Measurements from ENCODE around the gene NDUFS4.

GRCh38 chr5:53560506-53561191, at the start of gene NDUFS4:
- TF ChIP-seq, protein P1, sequence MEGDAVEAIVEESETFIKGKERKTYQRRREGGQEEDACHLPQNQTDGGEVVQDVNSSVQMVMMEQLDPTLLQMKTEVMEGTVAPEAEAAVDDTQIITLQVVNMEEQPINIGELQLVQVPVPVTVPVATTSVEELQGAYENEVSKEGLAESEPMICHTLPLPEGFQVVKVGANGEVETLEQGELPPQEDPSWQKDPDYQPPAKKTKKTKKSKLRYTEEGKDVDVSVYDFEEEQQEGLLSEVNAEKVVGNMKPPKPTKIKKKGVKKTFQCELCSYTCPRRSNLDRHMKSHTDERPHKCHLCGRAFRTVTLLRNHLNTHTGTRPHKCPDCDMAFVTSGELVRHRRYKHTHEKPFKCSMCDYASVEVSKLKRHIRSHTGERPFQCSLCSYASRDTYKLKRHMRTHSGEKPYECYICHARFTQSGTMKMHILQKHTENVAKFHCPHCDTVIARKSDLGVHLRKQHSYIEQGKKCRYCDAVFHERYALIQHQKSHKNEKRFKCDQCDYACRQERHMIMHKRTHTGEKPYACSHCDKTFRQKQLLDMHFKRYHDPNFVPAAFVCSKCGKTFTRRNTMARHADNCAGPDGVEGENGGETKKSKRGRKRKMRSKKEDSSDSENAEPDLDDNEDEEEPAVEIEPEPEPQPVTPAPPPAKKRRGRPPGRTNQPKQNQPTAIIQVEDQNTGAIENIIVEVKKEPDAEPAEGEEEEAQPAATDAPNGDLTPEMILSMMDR (IDR thresholded peaks at IDR 0.05), result no peak
- TF ChIP-seq, protein P2, sequence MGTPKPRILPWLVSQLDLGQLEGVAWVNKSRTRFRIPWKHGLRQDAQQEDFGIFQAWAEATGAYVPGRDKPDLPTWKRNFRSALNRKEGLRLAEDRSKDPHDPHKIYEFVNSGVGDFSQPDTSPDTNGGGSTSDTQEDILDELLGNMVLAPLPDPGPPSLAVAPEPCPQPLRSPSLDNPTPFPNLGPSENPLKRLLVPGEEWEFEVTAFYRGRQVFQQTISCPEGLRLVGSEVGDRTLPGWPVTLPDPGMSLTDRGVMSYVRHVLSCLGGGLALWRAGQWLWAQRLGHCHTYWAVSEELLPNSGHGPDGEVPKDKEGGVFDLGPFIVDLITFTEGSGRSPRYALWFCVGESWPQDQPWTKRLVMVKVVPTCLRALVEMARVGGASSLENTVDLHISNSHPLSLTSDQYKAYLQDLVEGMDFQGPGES (IDR thresholded peaks at IDR 0.05; ENCODE audit: low read depth, low read length), result no peak
- TF ChIP-seq GATA2 (CRISPR knock-in tag; IDR thresholded peaks at IDR 0.05) (no peak), RAD21 (IDR thresholded peaks at IDR 0.05; ENCODE audit: low read length) (no peak), YY1 (IDR thresholded peaks at IDR 0.05; ENCODE audit: low read depth) (peak; percentile 97), RFX5 (IDR thresholded peaks at IDR 0.05; ENCODE audit: low read length) (0 out of 2 replicates have a peak, but pooled peaks have one; percentile 33), GABPA (IDR thresholded peaks at IDR 0.05; ENCODE audit: low read depth) (no peak), PBX3 (IDR thresholded peaks at IDR 0.05) (no peak), JUND (IDR thresholded peaks at IDR 0.05) (no peak), POLR2AphosphoS5 (IDR thresholded peaks at IDR 0.05; ENCODE audit: low read depth, low read length) (peak; percentile 94), TEAD4 (IDR thresholded peaks at IDR 0.05; ENCODE audit: borderline replicate concordance, insufficient read depth) (no peak), SMC3 (IDR thresholded peaks at IDR 0.05; ENCODE audit: low read depth, low read length) (no peak)
